HEK293 (cell line): ENCODE results near the gene TNFSF11.

Experiments
- CTCF ChIA-PET: fragments of 350-600 bp; formaldehyde crosslinking; extraction: SDS; loops from one replicate; lab custom pipeline; 2021; ENCODE audit warnings: antibody characterized with exemption; lab: Yijun Ruan, JAX
- POLR2A ChIA-PET: fragments of 300-600 bp; formaldehyde crosslinking; extraction: SDS; loops from one replicate; lab custom pipeline; 2020; ENCODE audit warnings: antibody characterized with exemption, inconsistent platforms; lab: Yijun Ruan, JAX
- H3K27ac ChIP-seq: fragments of 200-500 bp; sonication (Bioruptor generic); 2 replicates; pipeline ENCODE4 v1.5.1; 2014; ENCODE audit warnings: low read depth, low read length, control low read depth, inconsistent platforms; ENCODE audit errors: extremely low read depth
- H3K36me3 ChIP-seq, 2 experiments: fragments of 200-500 bp in 1 of 2; sonication (Bioruptor generic) in 1 of 2; 1 replicate in 1 of 2; 2 replicates in 1 of 2; pipeline ENCODE4 v1.5.1; 2014 to 2017; ENCODE audit warnings: inconsistent platforms in 2 of 2, low read length in 2 of 2; ENCODE audit not compliant: control insufficient read depth in 2 of 2, insufficient read depth in 1 of 2
- H3K4me1 ChIP-seq: fragments of 200-500 bp; sonication (Bioruptor generic); 2 replicates; pipeline ENCODE4 v1.5.1; 2014; ENCODE audit warnings: mild to moderate bottlenecking, low read length, inconsistent platforms; ENCODE audit not compliant: control insufficient read depth, insufficient read depth
- H3K4me3 ChIP-seq: 2 replicates; pipeline ENCODE4 v1.5.1; 2011; ENCODE audit warnings: low read depth, mild to moderate bottlenecking, control low read depth, low read length, moderate library complexity
- H3K9me3 ChIP-seq: fragments of 200-500 bp; sonication (Bioruptor generic); 2 replicates; pipeline ENCODE4 v1.5.1; 2014; ENCODE audit warnings: low read depth, low read length, inconsistent platforms; ENCODE audit not compliant: control insufficient read depth, insufficient read depth
- GLIS1 ChIP-seq: fragments of 450-650 bp; formaldehyde crosslinking; IDR thresholded peaks from 2 replicates; pipeline ENCODE4 v1.5.1; 2016; ENCODE audit warnings: missing biosample characterization, missing genetic modification characterization
- HOXD13 ChIP-seq: sonication (generic); formaldehyde crosslinking; IDR thresholded peaks from 2 replicates; pipeline ENCODE4 v1.8.0; 2022; ENCODE audit warnings: missing genetic modification reagents, borderline replicate concordance
- KLF16 ChIP-seq: fragments of 450-650 bp; formaldehyde crosslinking; IDR thresholded peaks from 2 replicates; pipeline ENCODE4 v1.5.1; 2017; ENCODE audit warnings: missing biosample characterization, missing genetic modification characterization
- MZF1 ChIP-seq: fragments of 450-650 bp; formaldehyde crosslinking; IDR thresholded peaks from 2 replicates; pipeline ENCODE4 v1.5.1; 2017; ENCODE audit warnings: missing biosample characterization, missing genetic modification characterization, borderline replicate concordance
- SCRT1 ChIP-seq: fragments of 450-650 bp; formaldehyde crosslinking; IDR thresholded peaks from 2 replicates; pipeline ENCODE4 v1.5.1; 2016; ENCODE audit warnings: missing biosample characterization, missing genetic modification characterization, borderline replicate concordance
- YY2 ChIP-seq: fragments of 450-650 bp; formaldehyde crosslinking; IDR thresholded peaks from 2 replicates; pipeline ENCODE4 v1.5.1; 2016; ENCODE audit warnings: missing biosample characterization, missing genetic modification characterization
- ZBTB48 ChIP-seq: fragments of 450-650 bp; formaldehyde crosslinking; IDR thresholded peaks from 2 replicates; pipeline ENCODE4 v1.5.1; 2016; ENCODE audit warnings: missing biosample characterization, missing genetic modification characterization
- ZFP69B ChIP-seq: fragments of 450-650 bp; formaldehyde crosslinking; IDR thresholded peaks from 2 replicates; pipeline ENCODE4 v1.5.1; 2016; ENCODE audit warnings: missing biosample characterization, missing genetic modification characterization
- ZNF48 ChIP-seq: fragments of 450-650 bp; formaldehyde crosslinking; IDR thresholded peaks from 2 replicates; pipeline ENCODE4 v1.5.1; 2016; ENCODE audit warnings: missing biosample characterization, missing genetic modification characterization
- ZNF521 ChIP-seq: fragments of 450-650 bp; formaldehyde crosslinking; IDR thresholded peaks from 2 replicates; pipeline ENCODE4 v1.5.1; 2017; ENCODE audit warnings: missing biosample characterization, mild to moderate bottlenecking, missing genetic modification characterization
- ZNF610 ChIP-seq: fragments of 450-650 bp; formaldehyde crosslinking; IDR thresholded peaks from 2 replicates; pipeline ENCODE4 v1.5.1; 2016; ENCODE audit warnings: missing biosample characterization, missing genetic modification characterization, borderline replicate concordance
- ZNF658 ChIP-seq: fragments of 450-650 bp; formaldehyde crosslinking; IDR thresholded peaks from 2 replicates; pipeline ENCODE4; 2016; ENCODE audit warnings: missing biosample characterization, missing genetic modification characterization
- ZNF701 ChIP-seq: fragments of 450-650 bp; formaldehyde crosslinking; IDR thresholded peaks from 2 replicates; pipeline ENCODE4 v1.5.1; 2016; ENCODE audit warnings: missing biosample characterization, missing genetic modification characterization
- ZNF747 ChIP-seq: fragments of 450-650 bp; formaldehyde crosslinking; IDR thresholded peaks from 2 replicates; pipeline ENCODE4 v1.5.1; 2016; ENCODE audit warnings: missing biosample characterization, missing genetic modification characterization
- ZNF837 ChIP-seq: fragments of 450-650 bp; formaldehyde crosslinking; IDR thresholded peaks from 2 replicates; pipeline ENCODE4 v1.5.1; 2016; ENCODE audit warnings: missing biosample characterization, missing genetic modification characterization
- ZNF843 ChIP-seq: fragments of 450-650 bp; formaldehyde crosslinking; IDR thresholded peaks from 2 replicates; pipeline ENCODE4 v1.5.1; 2016; ENCODE audit warnings: missing biosample characterization, missing genetic modification characterization
- ZSCAN23 ChIP-seq: fragments of 450-650 bp; formaldehyde crosslinking; IDR thresholded peaks from 2 replicates; pipeline ENCODE4 v1.5.1; 2016; ENCODE audit warnings: missing biosample characterization, missing genetic modification characterization
- TF ChIP-seq, protein P1 (sequence below): fragments of 450-650 bp; formaldehyde crosslinking; IDR thresholded peaks from 2 replicates; pipeline ENCODE4 v1.5.1; 2017; ENCODE audit warnings: missing biosample characterization, missing genetic modification characterization
- TF ChIP-seq, protein P2 (sequence below): fragments of 450-650 bp; formaldehyde crosslinking; IDR thresholded peaks from 2 replicates; pipeline ENCODE4 v1.5.1; 2016; ENCODE audit warnings: missing biosample characterization, missing genetic modification characterization
- TF ChIP-seq, protein P3 (sequence below): IDR thresholded peaks from 2 replicates; pipeline ENCODE4 v1.6.1; 2011; ENCODE audit warnings: mild to moderate bottlenecking, low read depth, low read length, borderline replicate concordance
- TF ChIP-seq, protein P4 (sequence below): fragments of 450-650 bp; formaldehyde crosslinking; IDR thresholded peaks from 2 replicates; pipeline ENCODE4 v1.5.1; 2016; ENCODE audit warnings: missing biosample characterization, missing genetic modification characterization
- TF ChIP-seq, protein P5 (sequence below): fragments of 450-650 bp; formaldehyde crosslinking; IDR thresholded peaks from 2 replicates; pipeline ENCODE4 v1.5.1; 2016; ENCODE audit warnings: missing biosample characterization, missing genetic modification characterization
- TF ChIP-seq, protein P6 (sequence below): fragments of 450-650 bp; formaldehyde crosslinking; IDR thresholded peaks from 2 replicates; pipeline ENCODE4 v1.5.1; 2016; ENCODE audit warnings: missing biosample characterization, missing genetic modification characterization

Gene TNFSF11

DNA sequence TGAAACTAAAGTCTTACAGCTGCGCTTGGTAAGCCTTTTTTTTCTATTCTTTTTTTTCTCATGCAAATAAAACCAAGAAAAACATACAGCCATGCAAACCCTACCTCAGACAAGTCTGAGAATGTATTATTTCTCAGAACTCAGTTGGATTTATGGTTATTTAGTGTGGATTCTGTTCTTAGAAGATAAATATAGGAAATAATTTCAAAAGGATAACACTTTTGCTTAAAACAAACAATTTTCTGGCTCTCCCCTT is 40.7 kb upstream of the TNFSF11 start:
- Histone ChIP-seq H3K36me3 (no peaks in the 10 kb centered on the region), H3K4me1 (no peaks in the 10 kb centered on the region), H3K9me3 (no peaks in the 10 kb centered on the region), H3K27ac (no peak overlapping the region), H3K4me3 (no peak overlapping the region)
- POLR2A ChIA-PET: no interaction called here
- CTCF ChIA-PET: no interaction called here
- TF ChIP-seq ZBTB48 (tag by site-specific recombination): no peak
- TF ChIP-seq ZNF658 (tag by site-specific recombination): no peak
- TF ChIP-seq ZNF837 (tag by site-specific recombination): no peak
- TF ChIP-seq ZNF747 (tag by site-specific recombination): no peak
- no peak for TF ChIP-seq ZSCAN23 (tag by site-specific recombination)
- no peak for TF ChIP-seq HOXD13
- TF ChIP-seq GLIS1 (tag by site-specific recombination): no peak
- no peak for TF ChIP-seq ZNF701 (tag by site-specific recombination)
- TF ChIP-seq, protein P1, sequence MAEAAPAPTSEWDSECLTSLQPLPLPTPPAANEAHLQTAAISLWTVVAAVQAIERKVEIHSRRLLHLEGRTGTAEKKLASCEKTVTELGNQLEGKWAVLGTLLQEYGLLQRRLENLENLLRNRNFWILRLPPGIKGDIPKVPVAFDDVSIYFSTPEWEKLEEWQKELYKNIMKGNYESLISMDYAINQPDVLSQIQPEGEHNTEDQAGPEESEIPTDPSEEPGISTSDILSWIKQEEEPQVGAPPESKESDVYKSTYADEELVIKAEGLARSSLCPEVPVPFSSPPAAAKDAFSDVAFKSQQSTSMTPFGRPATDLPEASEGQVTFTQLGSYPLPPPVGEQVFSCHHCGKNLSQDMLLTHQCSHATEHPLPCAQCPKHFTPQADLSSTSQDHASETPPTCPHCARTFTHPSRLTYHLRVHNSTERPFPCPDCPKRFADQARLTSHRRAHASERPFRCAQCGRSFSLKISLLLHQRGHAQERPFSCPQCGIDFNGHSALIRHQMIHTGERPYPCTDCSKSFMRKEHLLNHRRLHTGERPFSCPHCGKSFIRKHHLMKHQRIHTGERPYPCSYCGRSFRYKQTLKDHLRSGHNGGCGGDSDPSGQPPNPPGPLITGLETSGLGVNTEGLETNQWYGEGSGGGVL (tag by site-specific recombination): no peak

DNA sequence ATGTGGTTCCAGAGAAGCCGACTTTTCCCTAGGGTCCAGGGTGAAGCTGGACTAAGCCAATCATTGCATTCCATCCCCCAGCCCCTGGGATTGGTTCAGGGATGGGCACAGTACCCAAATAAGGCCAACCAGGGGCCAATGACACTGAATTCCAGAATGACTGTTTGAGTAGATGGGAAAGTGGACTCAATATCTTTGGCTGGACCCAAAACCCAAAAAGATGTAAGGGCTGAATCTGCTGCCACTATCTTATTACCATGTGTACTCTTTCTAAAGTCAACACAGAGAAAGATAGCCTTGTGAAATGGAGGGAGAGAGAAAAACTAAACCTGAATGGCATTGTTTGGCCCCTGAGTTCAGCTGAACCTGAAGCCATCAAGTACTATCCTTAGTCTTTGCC is 39.2 kb upstream of the TNFSF11 start:
- Histone ChIP-seq H3K9me3 (no peaks in the 10 kb centered on the region), H3K4me1 (no peaks in the 10 kb centered on the region)
- TF ChIP-seq SCRT1 (tag by site-specific recombination) (no peak), YY2 (tag by site-specific recombination) (no peak)
- TF ChIP-seq, all 188 proteins: peak for 0
- Histone ChIP-seq H3K4me3 (no peak overlapping the region), H3K27ac (no peak overlapping the region), H3K36me3 (no peaks in the 10 kb centered on the region)
- POLR2A ChIA-PET: no interaction called here
- CTCF ChIA-PET: no interaction called here

DNA sequence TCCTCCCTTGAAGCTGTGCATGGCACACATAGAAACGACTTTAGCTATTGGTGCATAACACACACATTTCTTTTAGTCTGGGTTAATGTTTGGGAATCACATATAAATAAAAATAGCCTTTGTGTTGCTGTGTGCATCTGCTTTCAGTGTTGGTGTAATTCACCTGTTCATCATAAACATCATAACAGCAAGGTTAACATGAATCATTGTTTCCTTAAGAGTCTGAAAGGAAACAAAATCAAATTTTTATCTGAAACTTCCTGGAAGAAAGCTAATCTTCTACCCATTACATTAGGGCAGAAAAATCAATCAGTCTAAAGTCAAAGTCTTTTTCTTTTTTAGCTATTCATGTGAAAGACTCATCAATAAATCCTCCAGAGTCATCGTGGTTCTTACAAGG is 35.0 kb upstream of the TNFSF11 start:
- POLR2A ChIA-PET: no interaction called here
- CTCF ChIA-PET: no interaction called here
- H3K4me1 ChIP-seq: no peaks in the 10 kb centered on the region
- TF ChIP-seq, protein P2, sequence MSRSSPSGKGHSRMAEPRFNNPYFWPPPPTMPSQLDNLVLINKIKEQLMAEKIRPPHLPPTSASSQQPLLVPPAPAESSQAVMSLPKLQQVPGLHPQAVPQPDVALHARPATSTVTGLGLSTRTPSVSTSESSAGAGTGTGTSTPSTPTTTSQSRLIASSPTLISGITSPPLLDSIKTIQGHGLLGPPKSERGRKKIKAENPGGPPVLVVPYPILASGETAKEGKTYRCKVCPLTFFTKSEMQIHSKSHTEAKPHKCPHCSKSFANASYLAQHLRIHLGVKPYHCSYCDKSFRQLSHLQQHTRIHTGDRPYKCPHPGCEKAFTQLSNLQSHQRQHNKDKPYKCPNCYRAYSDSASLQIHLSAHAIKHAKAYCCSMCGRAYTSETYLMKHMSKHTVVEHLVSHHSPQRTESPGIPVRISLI: no peak
- TF ChIP-seq KLF16 (tag by site-specific recombination) (no peak), ZNF48 (tag by site-specific recombination) (no peak), ZNF610 (tag by site-specific recombination) (no peak), ZNF843 (tag by site-specific recombination) (no peak), ZFP69B (tag by site-specific recombination) (no peak), ZNF521 (no peak), MZF1 (no peak)
- TF ChIP-seq, protein P3, sequence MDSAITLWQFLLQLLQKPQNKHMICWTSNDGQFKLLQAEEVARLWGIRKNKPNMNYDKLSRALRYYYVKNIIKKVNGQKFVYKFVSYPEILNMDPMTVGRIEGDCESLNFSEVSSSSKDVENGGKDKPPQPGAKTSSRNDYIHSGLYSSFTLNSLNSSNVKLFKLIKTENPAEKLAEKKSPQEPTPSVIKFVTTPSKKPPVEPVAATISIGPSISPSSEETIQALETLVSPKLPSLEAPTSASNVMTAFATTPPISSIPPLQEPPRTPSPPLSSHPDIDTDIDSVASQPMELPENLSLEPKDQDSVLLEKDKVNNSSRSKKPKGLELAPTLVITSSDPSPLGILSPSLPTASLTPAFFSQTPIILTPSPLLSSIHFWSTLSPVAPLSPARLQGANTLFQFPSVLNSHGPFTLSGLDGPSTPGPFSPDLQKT: no peak
- TF ChIP-seq, protein P4, sequence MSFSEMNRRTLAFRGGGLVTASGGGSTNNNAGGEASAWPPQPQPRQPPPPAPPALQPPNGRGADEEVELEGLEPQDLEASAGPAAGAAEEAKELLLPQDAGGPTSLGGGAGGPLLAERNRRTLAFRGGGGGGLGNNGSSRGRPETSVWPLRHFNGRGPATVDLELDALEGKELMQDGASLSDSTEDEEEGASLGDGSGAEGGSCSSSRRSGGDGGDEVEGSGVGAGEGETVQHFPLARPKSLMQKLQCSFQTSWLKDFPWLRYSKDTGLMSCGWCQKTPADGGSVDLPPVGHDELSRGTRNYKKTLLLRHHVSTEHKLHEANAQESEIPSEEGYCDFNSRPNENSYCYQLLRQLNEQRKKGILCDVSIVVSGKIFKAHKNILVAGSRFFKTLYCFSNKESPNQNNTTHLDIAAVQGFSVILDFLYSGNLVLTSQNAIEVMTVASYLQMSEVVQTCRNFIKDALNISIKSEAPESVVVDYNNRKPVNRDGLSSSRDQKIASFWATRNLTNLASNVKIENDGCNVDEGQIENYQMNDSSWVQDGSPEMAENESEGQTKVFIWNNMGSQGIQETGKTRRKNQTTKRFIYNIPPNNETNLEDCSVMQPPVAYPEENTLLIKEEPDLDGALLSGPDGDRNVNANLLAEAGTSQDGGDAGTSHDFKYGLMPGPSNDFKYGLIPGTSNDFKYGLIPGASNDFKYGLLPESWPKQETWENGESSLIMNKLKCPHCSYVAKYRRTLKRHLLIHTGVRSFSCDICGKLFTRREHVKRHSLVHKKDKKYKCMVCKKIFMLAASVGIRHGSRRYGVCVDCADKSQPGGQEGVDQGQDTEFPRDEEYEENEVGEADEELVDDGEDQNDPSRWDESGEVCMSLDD: no peak
- TF ChIP-seq, protein P5, sequence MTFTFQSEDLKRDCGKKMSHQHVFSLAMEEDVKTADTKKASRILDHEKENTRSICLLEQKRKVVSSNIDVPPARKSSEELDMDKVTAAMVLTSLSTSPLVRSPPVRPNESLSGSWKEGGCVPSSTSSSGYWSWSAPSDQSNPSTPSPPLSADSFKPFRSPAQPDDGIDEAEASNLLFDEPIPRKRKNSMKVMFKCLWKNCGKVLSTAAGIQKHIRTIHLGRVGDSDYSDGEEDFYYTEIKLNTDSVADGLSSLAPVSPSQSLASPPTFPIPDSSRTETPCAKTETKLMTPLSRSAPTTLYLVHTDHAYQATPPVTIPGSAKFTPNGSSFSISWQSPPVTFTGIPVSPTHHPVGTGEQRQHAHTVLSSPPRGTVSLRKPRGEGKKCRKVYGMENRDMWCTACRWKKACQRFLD (tag by site-specific recombination): no peak
- TF ChIP-seq, protein P6, sequence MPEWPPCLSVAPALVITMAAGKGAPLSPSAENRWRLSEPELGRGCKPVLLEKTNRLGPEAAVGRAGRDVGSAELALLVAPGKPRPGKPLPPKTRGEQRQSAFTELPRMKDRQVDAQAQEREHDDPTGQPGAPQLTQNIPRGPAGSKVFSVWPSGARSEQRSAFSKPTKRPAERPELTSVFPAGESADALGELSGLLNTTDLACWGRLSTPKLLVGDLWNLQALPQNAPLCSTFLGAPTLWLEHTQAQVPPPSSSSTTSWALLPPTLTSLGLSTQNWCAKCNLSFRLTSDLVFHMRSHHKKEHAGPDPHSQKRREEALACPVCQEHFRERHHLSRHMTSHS: no peak
- H3K4me3 ChIP-seq: no peak overlapping the region
- no peak overlapping the region for H3K27ac ChIP-seq
- no peaks in the 10 kb centered on the region for H3K9me3 ChIP-seq
- no peaks in the 10 kb centered on the region for H3K36me3 ChIP-seq
